A673 (cell line): ENCODE results near the gene ANKRD13D.

Source experiments
- CTCF ChIP-seq: fragments of 300-800, 200-600 bp; sonication (generic); conservative IDR thresholded peaks from 2 replicates; pipeline ENCODE4 v1.5.1; 2017; ENCODE audit warnings: low read depth, mild to moderate bottlenecking, antibody characterized with exemption, low read length, moderate library complexity, mixed read lengths
- EZH2 ChIP-seq: fragments of 200-600 bp; sonication (generic); IDR thresholded peaks from 2 replicates; pipeline ENCODE4 v1.6.1; 2017; ENCODE audit warnings: borderline replicate concordance, low read depth, mild to moderate bottlenecking, mixed read lengths, antibody characterized with exemption, low read length; ENCODE audit not compliant: poor library complexity, severe bottlenecking

DNA sequence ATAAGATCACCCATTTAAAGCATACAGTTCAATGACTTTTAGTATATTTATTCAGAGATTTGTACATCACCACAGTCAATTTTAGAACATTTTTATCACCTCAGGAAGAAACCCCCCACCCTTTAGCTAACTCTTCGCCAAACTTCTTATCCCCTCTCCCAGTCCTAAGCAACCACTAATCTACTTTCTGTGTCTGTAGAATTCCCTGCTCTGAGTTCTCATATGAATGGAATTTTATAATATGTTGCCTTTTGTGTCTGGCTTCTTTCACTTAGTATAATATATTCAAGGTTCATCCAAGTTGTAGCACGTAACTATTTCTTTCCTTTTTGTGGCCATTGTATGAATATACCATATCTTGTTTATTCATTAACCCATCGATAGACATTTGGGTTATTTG lies 3.6 kb downstream of the ANKRD13D start:
- TF ChIP-seq CTCF (no peak), EZH2 (no peak)
